SK-N-SH treated with all-trans-retinoic acid at 6 μM for 48 hours (cell line): ENCODE measurements around the gene LMF1.

Experiments used
- ATAC-seq: fragments of 200-7000 bp; cut with Tn5 transposase; 3 replicates; pipeline ENCODE4 v1.9.1; 2020; ENCODE audit warnings: mild to moderate bottlenecking, moderate library complexity
- ARNTL ChIP-seq: fragments of 450-650 bp; formaldehyde crosslinking; IDR thresholded peaks from 2 replicates; pipeline ENCODE4 v1.5.0; 2020; ENCODE audit warnings: low read depth, mild to moderate bottlenecking, moderate library complexity, borderline replicate concordance
- BACH2 ChIP-seq: fragments of 250-450 bp; sonication (Bioruptor Pico); IDR thresholded peaks from 2 replicates; pipeline ENCODE4 v1.9.0; 2021; ENCODE audit warnings: mild to moderate bottlenecking, borderline replicate concordance
- CREB5 ChIP-seq: fragments of 250-450 bp; sonication (Bioruptor Pico); IDR thresholded peaks from 2 replicates; pipeline ENCODE4 v1.5.1; 2020; ENCODE audit warnings: low read depth, mild to moderate bottlenecking, moderate library complexity
- CSDC2 ChIP-seq: fragments of 250-450 bp; sonication (Bioruptor Pico); IDR thresholded peaks from 2 replicates; pipeline ENCODE4 v1.5.0; 2020; ENCODE audit warnings: mild to moderate bottlenecking, moderate library complexity
- CSRNP3 ChIP-seq: fragments of 250-450 bp; sonication (Bioruptor Pico); IDR thresholded peaks from 2 replicates; pipeline ENCODE4 v1.5.1; 2021; ENCODE audit warnings: mild to moderate bottlenecking, moderate library complexity
- ESRRG ChIP-seq: fragments of 250-450 bp; sonication (Bioruptor Pico); IDR thresholded peaks from 2 replicates; pipeline ENCODE4 v1.6.1; 2021; ENCODE audit warnings: mild to moderate bottlenecking
- GLIS3 ChIP-seq: fragments of 250-450 bp; sonication (Bioruptor Pico); IDR thresholded peaks from 2 replicates; pipeline ENCODE4 v1.5.0; 2020; ENCODE audit warnings: mild to moderate bottlenecking, moderate library complexity
- ISL1 ChIP-seq: fragments of 250-450 bp; sonication (Bioruptor Pico); IDR thresholded peaks from 2 replicates; pipeline ENCODE4 v2.1.2; 2022; ENCODE audit warnings: mild to moderate bottlenecking, moderate library complexity
- OSR1 ChIP-seq: fragments of 250-450 bp; sonication (Bioruptor Pico); IDR thresholded peaks from 2 replicates; pipeline ENCODE4 v1.8.0; 2022; ENCODE audit warnings: moderate library complexity, mild to moderate bottlenecking, inconsistent platforms
- POU6F1 ChIP-seq: fragments of 250-450 bp; sonication (Bioruptor Pico); IDR thresholded peaks from 2 replicates; pipeline ENCODE4 v1.8.0; 2021; ENCODE audit warnings: low read depth, mild to moderate bottlenecking, moderate library complexity, borderline replicate concordance
- PPARA ChIP-seq: fragments of 250-450 bp; sonication (Bioruptor Pico); IDR thresholded peaks from 2 replicates; pipeline ENCODE4 v1.5.0; 2020; ENCODE audit warnings: mild to moderate bottlenecking, borderline replicate concordance
- RARB ChIP-seq: fragments of 250-450 bp; sonication (Bioruptor Pico); IDR thresholded peaks from 2 replicates; pipeline ENCODE4 v1.8.0; 2021; ENCODE audit warnings: mild to moderate bottlenecking, moderate library complexity
- TCF4 ChIP-seq: fragments of 250-450 bp; sonication (Bioruptor Pico); IDR thresholded peaks from 2 replicates; pipeline ENCODE4 v1.8.0; 2021; ENCODE audit warnings: mild to moderate bottlenecking, moderate library complexity, borderline replicate concordance
- TOX ChIP-seq: fragments of 250-450 bp; sonication (Bioruptor Pico); IDR thresholded peaks from 2 replicates; pipeline ENCODE4 v1.8.0; 2021; ENCODE audit warnings: mild to moderate bottlenecking, moderate library complexity, borderline replicate concordance
- TSHZ2 ChIP-seq: fragments of 250-450 bp; sonication (Bioruptor Pico); IDR thresholded peaks from 2 replicates; pipeline ENCODE4 v1.5.0; 2020; ENCODE audit warnings: mild to moderate bottlenecking, moderate library complexity
- ZC3H10 ChIP-seq: fragments of 250-450 bp; sonication (Bioruptor Pico); IDR thresholded peaks from 2 replicates; pipeline ENCODE4 v1.5.1; 2021; ENCODE audit warnings: mild to moderate bottlenecking, moderate library complexity
- ZFP30 ChIP-seq: fragments of 450-650 bp; formaldehyde crosslinking; IDR thresholded peaks from 2 replicates; pipeline ENCODE4 v1.5.0; 2022; ENCODE audit warnings: mild to moderate bottlenecking, moderate library complexity
- ZNF565 ChIP-seq: fragments of 450-650 bp; formaldehyde crosslinking; conservative IDR thresholded peaks from 2 replicates; pipeline ENCODE4 v1.5.0; 2020; ENCODE audit warnings: low read depth, mild to moderate bottlenecking, moderate library complexity
- ZNF8 ChIP-seq: fragments of 450-650 bp; formaldehyde crosslinking; IDR thresholded peaks from 2 replicates; pipeline ENCODE4 v1.5.0; 2020; ENCODE audit warnings: mild to moderate bottlenecking, moderate library complexity

LMF1 gene

GRCh38 chr16:855471-855870 lies 115.3 kb downstream of the LMF1 start:
- no peak for ATAC-seq
- TF ChIP-seq ZC3H10 (CRISPR knock-in tag): no peak
- TF ChIP-seq GLIS3 (CRISPR knock-in tag): no peak
- no peak for TF ChIP-seq CREB5 (CRISPR knock-in tag)
- no peak for TF ChIP-seq TCF4
- TF ChIP-seq BACH2: no peak
- TF ChIP-seq ZNF8 (CRISPR knock-in tag): no peak
- TF ChIP-seq ISL1 (CRISPR knock-in tag): no peak
- TF ChIP-seq TSHZ2 (CRISPR knock-in tag): no peak
- no peak for TF ChIP-seq CSDC2 (CRISPR knock-in tag)
- no peak for TF ChIP-seq ESRRG (CRISPR knock-in tag)
- no peak for TF ChIP-seq OSR1 (CRISPR knock-in tag)
- TF ChIP-seq ZNF565 (CRISPR knock-in tag): no peak
- TF ChIP-seq CSRNP3 (CRISPR knock-in tag): no peak
- no peak for TF ChIP-seq ZFP30 (CRISPR knock-in tag)
- no peak for TF ChIP-seq ARNTL (CRISPR knock-in tag)

GRCh38 chr16:854808-855410 lies 115.9 kb downstream of the LMF1 start:
- TF ChIP-seq TOX (CRISPR knock-in tag) (no peak), ZFP30 (CRISPR knock-in tag) (no peak), POU6F1 (no peak), RARB (CRISPR knock-in tag) (no peak), ZNF565 (CRISPR knock-in tag) (no peak)
- no peak for ATAC-seq

- ATAC-seq: no peak
- no peak for TF ChIP-seq CSDC2 (CRISPR knock-in tag)
- TF ChIP-seq PPARA (CRISPR knock-in tag): no peak
- no peak for TF ChIP-seq ISL1 (CRISPR knock-in tag)
Observed at GRCh38 chr16:853981-854807, 116.6 kb downstream of the LMF1 start.

GRCh38 chr16:853306-853705 lies 117.5 kb downstream of the LMF1 start:
- no peak for TF ChIP-seq ZNF565 (CRISPR knock-in tag)
- no peak for TF ChIP-seq PPARA (CRISPR knock-in tag)
- no peak for TF ChIP-seq CSDC2 (CRISPR knock-in tag)
- no peak for ATAC-seq
